Endothelial cell of umbilical vein (primary cell): ENCODE results near the gene ATP8A2. TPM values are rescaled to one million over a fixed set of nuclear protein-coding genes. Genes with fewer than 3 reads are reported as not detected.

Experiments
- BruUV-seq: library from RNA; stranded (reverse); fragments of 400-500 nt; replicated peaks from 2 replicates; lab custom pipeline; 2021; lab: Mats Ljungman, UMichigan
- CTCF ChIA-PET: fragments of 300-600, 350-600 bp; sonication (Branson Sonifier 250); formaldehyde crosslinking; loops from one replicate; lab custom pipeline; 2021; ENCODE audit warnings: antibody characterized with exemption, inconsistent platforms; lab: Charles Lee
- POLR2A ChIA-PET: fragments of 300-600, 350-600 bp; sonication (Branson Sonifier 250); formaldehyde crosslinking; loops from one replicate; lab custom pipeline; 2021; ENCODE audit warnings: antibody characterized with exemption, inconsistent platforms; lab: Charles Lee
- DNase-seq: peaks from one replicate; pipeline ENCODE4 v3.0.0-alpha.2; 2011; ENCODE audit warnings: low read depth, low spot score
- FAIRE-seq: peaks from 2 replicates; lab custom pipeline; 2011; peaks lifted over from hg19 to GRCh38; lab: Jason Lieb, UNC
- H2AFZ ChIP-seq: 2 replicates; pipeline ENCODE4 v1.6.0; 2012; ENCODE audit warnings: low read depth, low read length, control low read depth, inconsistent platforms
- H3K27ac ChIP-seq: 2 replicates; pipeline ENCODE4 v1.5.1; 2011; ENCODE audit warnings: low read depth, mild to moderate bottlenecking, control low read depth, low read length, moderate library complexity; ENCODE audit not compliant: insufficient read depth
- H3K27me3 ChIP-seq, 2 experiments: 2 replicates each; pipeline versions ENCODE4 v1.6.0 to v1.6.1; 2011; ENCODE audit warnings: low read length in 2 of 2, mixed read lengths in 1 of 2; ENCODE audit not compliant: control insufficient read depth in 2 of 2, insufficient read depth in 2 of 2
- H3K36me3 ChIP-seq, 2 experiments: 2 replicates in 1 of 2; 3 replicates in 1 of 2; pipeline ENCODE4 v1.5.1; 2011; ENCODE audit warnings: low read length in 2 of 2, mild to moderate bottlenecking in 1 of 2, moderate library complexity in 1 of 2; ENCODE audit not compliant: control insufficient read depth in 2 of 2, insufficient read depth in 2 of 2; ENCODE audit errors: extremely low read depth in 1 of 2
- H3K4me1 ChIP-seq: 3 replicates; pipeline ENCODE4 v1.5.1; 2011; ENCODE audit warnings: mild to moderate bottlenecking, low read length; ENCODE audit not compliant: control insufficient read depth, insufficient read depth; ENCODE audit errors: extremely low read depth
- H3K4me2 ChIP-seq: 2 replicates; pipeline ENCODE4 v1.6.1; 2011; ENCODE audit warnings: low read length, control low read depth, mixed read lengths; ENCODE audit not compliant: insufficient read depth
- H3K4me3 ChIP-seq, 3 experiments: fragments of 200-600 bp in 1 of 3; sonication (generic), shearing (Covaris generic) in 1 of 3; replicated peaks in 1 of 3; 2 replicates each; pipeline ENCODE4 v1.5.1; 2011 to 2016; ENCODE audit warnings: control low read depth in 3 of 3, low read length in 3 of 3, mild to moderate bottlenecking in 2 of 3, inconsistent platforms in 1 of 3, low read depth in 1 of 3, moderate library complexity in 1 of 3; ENCODE audit not compliant: insufficient read depth in 1 of 3
- H3K79me2 ChIP-seq: 2 replicates; pipeline ENCODE4 v1.6.0; 2012; ENCODE audit warnings: low read length, inconsistent platforms; ENCODE audit not compliant: control insufficient read depth, insufficient read depth
- H3K9ac ChIP-seq: replicated peaks from 2 replicates; pipeline ENCODE3; 2011; ENCODE audit warnings: low read length, control low read depth; ENCODE audit not compliant: insufficient read depth; ENCODE audit errors: extremely low read depth
- H3K9me1 ChIP-seq: replicated peaks from 3 replicates; pipeline ENCODE4 v1.6.0; 2011; ENCODE audit warnings: mild to moderate bottlenecking, low read length; ENCODE audit not compliant: control insufficient read depth, insufficient read depth; ENCODE audit errors: extremely low read depth
- H3K9me3 ChIP-seq: replicated peaks from 2 replicates; pipeline ENCODE4 v1.5.1; 2012; ENCODE audit warnings: low read length, inconsistent platforms; ENCODE audit not compliant: control insufficient read depth, insufficient read depth
- H4K20me1 ChIP-seq: replicated peaks from 2 replicates; pipeline ENCODE3; 2011; ENCODE audit warnings: mild to moderate bottlenecking, low read length; ENCODE audit not compliant: control insufficient read depth, insufficient read depth; ENCODE audit errors: extremely low read depth
- CTCF ChIP-seq, 2 donors: IDR thresholded peaks; 1 replicate in 1 of 2; 2 replicates in 1 of 2; pipeline ENCODE4 v1.5.1; 2011; ENCODE audit warnings: low read length in 2 of 2, mild to moderate bottlenecking in 2 of 2, moderate library complexity in 2 of 2, control low read depth in 1 of 2, inconsistent platforms in 1 of 2, low read depth in 1 of 2; ENCODE audit not compliant: insufficient read depth in 1 of 2; ENCODE audit errors: extremely low read depth in 1 of 2
- EZH2 ChIP-seq: IDR thresholded peaks from 2 replicates; pipeline ENCODE4 v1.6.1; 2012; ENCODE audit warnings: borderline replicate concordance, low read depth, mild to moderate bottlenecking, moderate library complexity, low read length, inconsistent platforms; ENCODE audit not compliant: severe bottlenecking
- FOS ChIP-seq: IDR thresholded peaks from 2 replicates; pipeline ENCODE4 v1.6.1; 2011; ENCODE audit warnings: mild to moderate bottlenecking, low read length, moderate library complexity, borderline replicate concordance; ENCODE audit not compliant: insufficient read depth
- GATA2 ChIP-seq: IDR thresholded peaks from 2 replicates; pipeline ENCODE4 v1.7.0; 2011; ENCODE audit warnings: low read depth, mild to moderate bottlenecking, moderate library complexity, mixed read lengths, low read length; ENCODE audit not compliant: insufficient read length, insufficient read depth
- JUN ChIP-seq: IDR thresholded peaks from 2 replicates; pipeline ENCODE4 v1.6.1; 2011; ENCODE audit warnings: borderline replicate concordance, low read depth; ENCODE audit not compliant: insufficient read length, insufficient read depth
- MAX ChIP-seq: IDR thresholded peaks from 2 replicates; pipeline ENCODE4 v1.6.1; 2011; ENCODE audit not compliant: insufficient read depth, insufficient read length
- MYC ChIP-seq: IDR thresholded peaks from one replicate; pipeline ENCODE4 v1.6.1; 2011; ENCODE audit warnings: mild to moderate bottlenecking, low read depth, low read length
- POLR2A ChIP-seq: IDR thresholded peaks from 2 replicates; pipeline ENCODE4 v1.6.1; 2012; ENCODE audit warnings: low read depth, mild to moderate bottlenecking, control low read depth, low read length
- POLR2AphosphoS5 ChIP-seq: IDR thresholded peaks from 2 replicates; pipeline ENCODE4 v1.6.1; 2012; ENCODE audit warnings: low read depth, mild to moderate bottlenecking, control low read depth, low read length, moderate library complexity; ENCODE audit not compliant: insufficient read depth
- dilution Hi-C: fragments of 300-500 bp; cut with MboI; formaldehyde crosslinking; loops from one replicate; pipeline ENCODE4 v1.15.0; 2019; ENCODE audit warnings: low sequenced_read_pairs; ENCODE audit not compliant: extremely low pct_ligation_motif_present
- intact Hi-C: fragments of 100-400 bp; cut with micrococcal nuclease; formaldehyde crosslinking; loops from one replicate; pipeline ENCODE4 v1.10.0; 2022
- polyA plus RNA-seq, 4 experiments: library from polyadenylated mRNA; depleted of rRNA in 3 of 4; stranded (reverse) in 3 of 4; unstranded in 1 of 4; fragments of >200 nt; gene quantifications; 2 replicates each; pipeline versions ENCODE4 v1.2.1 to v1.2.3, GENCODE V29; 2011 to 2012; ENCODE audit warnings: missing spikeins in 1 of 4
- total RNA-seq: library from RNA; stranded (reverse); gene quantifications from 2 replicates; pipeline ENCODE4 v1.2.3, GENCODE V29; 2021

The ATP8A2 gene
- total and polyA plus RNA-seq, 2 donors (not counting 3 experiments of a cell fraction or from before 2014, with no cell fraction given), result 0.11 to 0.49 TPM

- FAIRE-seq, result no peak
- Histone ChIP-seq H3K27ac (no peak overlapping the region), H3K4me3 (no peak overlapping the region), H2AFZ (no peak overlapping the region), H3K79me2 (no peaks in the 10 kb centered on the region), H3K4me1 (no peaks in the 10 kb centered on the region), H3K36me3 (no peaks in the 10 kb centered on the region), H3K4me2 (no peak overlapping the region), H4K20me1 (no peaks in the 10 kb centered on the region), H3K9me3 (no peaks in the 10 kb centered on the region), H3K27me3 (peaks cover 2% of the 10 kb centered on the region in 2 experiments), H3K9me1 (no peaks in the 10 kb centered on the region), H3K9ac (no peak overlapping the region)
- no peak for DNase-seq
- ChIA-PET CTCF (interaction anchor here (0.9 kb wide), 1 partner anchor 10 kb away, joined by 3 read pairs; no protein-coding TSS in a partner anchor), POLR2A (no interaction called here)
- intact Hi-C loops (loop anchor here (10.0 kb wide), 2 partner anchors 246 to 1116 kb away; no protein-coding TSS in a partner anchor), dilution Hi-C loops (no loop called here)
- no TSS peak for BruUV-seq
- no peak for TF ChIP-seq GATA2
- TF ChIP-seq JUN, result no peak
- no peak for TF ChIP-seq EZH2
- no peak for TF ChIP-seq MYC
- TF ChIP-seq MAX, result no peak
- no peak for TF ChIP-seq CTCF (IDR thresholded peaks at IDR 0.05; ENCODE audit: extremely low read depth in 1 of 2, insufficient read depth in 1 of 2, low read depth in 1 of 2, low read length in 2 of 2)
- TF ChIP-seq FOS, result no peak
- no peak for TF ChIP-seq POLR2A
- no peak for TF ChIP-seq POLR2AphosphoS5
These were observed 207.4 kb downstream of the ATP8A2 start for GRCh38 chr13:25579221-25579620.
